ENCODE results near the gene PPP2R2C.

Gene PPP2R2C

DNA sequence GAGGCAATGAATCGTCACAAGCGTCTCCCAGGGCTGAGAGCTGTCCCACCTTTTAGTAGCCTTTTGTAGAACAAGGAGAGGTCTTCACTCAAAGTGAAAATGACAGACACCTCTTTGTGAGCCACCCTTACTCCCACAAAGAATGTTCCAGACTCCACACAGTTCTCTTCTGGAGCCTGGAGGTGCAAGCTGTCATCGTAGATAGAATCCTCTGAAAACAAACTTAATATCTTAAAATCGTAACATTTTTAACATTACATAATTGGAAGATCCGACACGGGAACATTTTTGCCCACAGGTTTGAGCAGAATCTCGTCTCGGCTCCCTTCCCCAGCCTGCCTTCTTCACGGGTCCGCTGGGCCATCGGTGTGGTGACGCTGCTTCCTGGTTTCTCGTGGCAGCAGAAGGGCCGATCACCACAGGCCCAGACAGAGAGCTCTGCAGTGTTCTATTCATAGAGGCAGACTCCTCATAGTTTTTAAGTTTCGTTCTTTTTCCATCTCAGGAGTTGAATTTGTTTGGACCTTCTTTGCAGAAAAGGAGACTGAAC lies 175.1 kb downstream of the PPP2R2C start:
- H3K27me3 ChIP-seq (ENCODE audit: control insufficient read depth, insufficient read depth, low read length) = no peaks in the 10 kb centered on the region
- no peak overlapping the region for H3K4me3 ChIP-seq (ENCODE audit: low read depth, low read length)
- H3K4me2 ChIP-seq (ENCODE audit: low read length) = no peak overlapping the region
- no peak overlapping the region for H3K27ac ChIP-seq
- no peaks in the 10 kb centered on the region for H3K4me1 ChIP-seq
- no peaks in the 10 kb centered on the region for H3K36me3 ChIP-seq (ENCODE audit: control insufficient read depth, insufficient read depth, low read length)
- H3K79me2 ChIP-seq = no peaks in the 10 kb centered on the region
- no peak overlapping the region for H3K9ac ChIP-seq
- H2AFZ ChIP-seq = no peak overlapping the region
- no peaks in the 10 kb centered on the region for H3K9me3 ChIP-seq (ENCODE audit: control insufficient read depth, low read length)
- TF ChIP-seq, protein P1, sequence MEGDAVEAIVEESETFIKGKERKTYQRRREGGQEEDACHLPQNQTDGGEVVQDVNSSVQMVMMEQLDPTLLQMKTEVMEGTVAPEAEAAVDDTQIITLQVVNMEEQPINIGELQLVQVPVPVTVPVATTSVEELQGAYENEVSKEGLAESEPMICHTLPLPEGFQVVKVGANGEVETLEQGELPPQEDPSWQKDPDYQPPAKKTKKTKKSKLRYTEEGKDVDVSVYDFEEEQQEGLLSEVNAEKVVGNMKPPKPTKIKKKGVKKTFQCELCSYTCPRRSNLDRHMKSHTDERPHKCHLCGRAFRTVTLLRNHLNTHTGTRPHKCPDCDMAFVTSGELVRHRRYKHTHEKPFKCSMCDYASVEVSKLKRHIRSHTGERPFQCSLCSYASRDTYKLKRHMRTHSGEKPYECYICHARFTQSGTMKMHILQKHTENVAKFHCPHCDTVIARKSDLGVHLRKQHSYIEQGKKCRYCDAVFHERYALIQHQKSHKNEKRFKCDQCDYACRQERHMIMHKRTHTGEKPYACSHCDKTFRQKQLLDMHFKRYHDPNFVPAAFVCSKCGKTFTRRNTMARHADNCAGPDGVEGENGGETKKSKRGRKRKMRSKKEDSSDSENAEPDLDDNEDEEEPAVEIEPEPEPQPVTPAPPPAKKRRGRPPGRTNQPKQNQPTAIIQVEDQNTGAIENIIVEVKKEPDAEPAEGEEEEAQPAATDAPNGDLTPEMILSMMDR (IDR thresholded peaks at IDR 0.05) = no peak

- TF ChIP-seq, protein P1 (IDR thresholded peaks at IDR 0.05) = no peak
- H3K27me3 ChIP-seq (ENCODE audit: control insufficient read depth, insufficient read depth, low read length) = no peaks in the 10 kb centered on the region
- H3K4me2 ChIP-seq (ENCODE audit: low read length) = no peak overlapping the region
- H3K27ac ChIP-seq = no peak overlapping the region
- H2AFZ ChIP-seq = no peak overlapping the region
- no peaks in the 10 kb centered on the region for H3K4me1 ChIP-seq
- no peak overlapping the region for H3K4me3 ChIP-seq (ENCODE audit: low read depth, low read length)
- H3K9me3 ChIP-seq (ENCODE audit: control insufficient read depth, low read length) = no peaks in the 10 kb centered on the region
- no peaks in the 10 kb centered on the region for H3K79me2 ChIP-seq
- H3K9ac ChIP-seq = no peak overlapping the region
- no peaks in the 10 kb centered on the region for H3K36me3 ChIP-seq (ENCODE audit: control insufficient read depth, insufficient read depth, low read length)
Measured at GRCh38 chr4:6296026-6296425, 176.4 kb downstream of the PPP2R2C start.

- Histone ChIP-seq H3K9me3 (ENCODE audit: control insufficient read depth, low read length) (no peaks in the 10 kb centered on the region), H3K4me3 (ENCODE audit: low read depth, low read length) (no peak overlapping the region), H3K79me2 (no peaks in the 10 kb centered on the region), H3K4me2 (ENCODE audit: low read length) (no peak overlapping the region), H3K9ac (no peak overlapping the region), H2AFZ (no peak overlapping the region), H3K27me3 (ENCODE audit: control insufficient read depth, insufficient read depth, low read length) (no peaks in the 10 kb centered on the region), H3K4me1 (no peaks in the 10 kb centered on the region), H3K27ac (no peak overlapping the region), H3K36me3 (ENCODE audit: control insufficient read depth, insufficient read depth, low read length) (no peaks in the 10 kb centered on the region)
- TF ChIP-seq, protein P1 (IDR thresholded peaks at IDR 0.05) = no peak
Measured at GRCh38 chr4:6295495-6295894, 176.9 kb downstream of the PPP2R2C start.

DNA sequence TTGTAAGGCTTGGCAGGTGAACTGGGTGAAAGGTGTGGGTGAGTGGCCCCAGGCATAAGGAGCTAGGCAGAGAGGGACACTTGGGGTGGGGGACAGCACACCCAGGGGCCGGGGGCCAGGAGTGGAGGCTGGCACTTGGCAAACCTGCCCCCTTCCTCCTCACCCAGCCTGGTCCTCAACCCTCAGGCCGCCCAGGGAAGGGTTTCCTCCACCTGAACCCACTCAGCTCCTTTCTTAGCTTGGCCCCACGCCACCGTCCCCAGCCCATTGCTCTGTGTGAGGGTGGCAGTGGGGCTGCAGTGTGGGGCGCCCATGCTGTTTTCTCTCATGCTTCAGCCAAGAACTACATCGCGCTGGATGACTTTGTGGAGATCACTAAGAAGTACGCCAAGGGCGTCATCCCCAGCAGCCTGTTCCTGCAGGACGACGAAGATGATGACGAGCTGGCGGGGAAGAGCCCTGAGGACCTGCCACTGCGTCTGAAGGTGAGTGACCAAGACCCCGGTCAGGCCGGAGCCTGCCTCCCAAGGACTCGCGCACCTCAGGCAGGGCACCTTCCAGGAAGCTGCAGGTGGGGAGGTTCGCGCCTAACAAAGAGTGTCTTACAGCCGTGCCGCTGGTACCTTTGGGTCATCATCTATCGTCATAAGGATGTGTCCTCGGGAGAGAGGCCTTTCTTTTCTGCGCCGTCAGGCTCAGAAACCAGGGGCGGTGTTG lies 177.6 kb downstream of the PPP2R2C start:
- TF ChIP-seq, protein P1 (IDR thresholded peaks at IDR 0.05) = no peak
- Histone ChIP-seq H3K36me3 (ENCODE audit: control insufficient read depth, insufficient read depth, low read length) (no peaks in the 10 kb centered on the region), H3K9ac (no peak overlapping the region), H3K27ac (no peak overlapping the region), H3K4me2 (ENCODE audit: low read length) (no peak overlapping the region), H3K27me3 (ENCODE audit: control insufficient read depth, insufficient read depth, low read length) (no peaks in the 10 kb centered on the region), H3K4me3 (ENCODE audit: low read depth, low read length) (no peak overlapping the region), H3K4me1 (no peaks in the 10 kb centered on the region), H2AFZ (no peak overlapping the region), H3K9me3 (ENCODE audit: control insufficient read depth, low read length) (no peaks in the 10 kb centered on the region), H3K79me2 (no peaks in the 10 kb centered on the region)

DNA sequence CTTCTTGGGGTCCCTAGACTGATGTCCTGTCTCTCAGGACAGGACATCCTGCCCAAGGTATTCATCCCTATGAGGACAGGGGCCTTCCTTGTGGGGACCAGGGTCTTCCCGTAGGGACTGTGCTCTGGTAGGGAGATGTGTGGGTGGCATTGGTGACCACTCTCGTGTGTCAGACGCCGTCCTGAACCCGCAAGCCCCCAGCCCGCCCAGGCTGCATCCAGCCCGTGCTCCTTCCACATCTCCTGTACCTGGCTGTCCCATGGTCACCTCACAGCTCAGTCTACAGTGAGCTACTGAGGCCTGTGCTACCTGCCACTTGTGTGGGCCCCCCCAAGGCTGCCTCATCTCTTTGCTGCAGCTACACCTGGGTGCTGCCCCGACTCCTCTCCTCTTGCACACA lies 178.8 kb downstream of the PPP2R2C start:
- Histone ChIP-seq H3K27ac (no peak overlapping the region), H3K79me2 (no peaks in the 10 kb centered on the region), H3K4me3 (ENCODE audit: low read depth, low read length) (no peak overlapping the region), H3K9ac (no peak overlapping the region), H3K36me3 (ENCODE audit: control insufficient read depth, insufficient read depth, low read length) (no peaks in the 10 kb centered on the region), H2AFZ (no peak overlapping the region), H3K9me3 (ENCODE audit: control insufficient read depth, low read length) (no peaks in the 10 kb centered on the region), H3K4me1 (no peaks in the 10 kb centered on the region), H3K27me3 (ENCODE audit: control insufficient read depth, insufficient read depth, low read length) (no peaks in the 10 kb centered on the region), H3K4me2 (ENCODE audit: low read length) (no peak overlapping the region)
- TF ChIP-seq, protein P1 (IDR thresholded peaks at IDR 0.05) = no peak

Data from parathyroid adenoma (tissue), 2 donors.